Brain microvascular endothelial cell (primary cell): Measurements from ENCODE around the gene CORO1C.

Source experiments
- DNase-seq: peaks from one replicate; pipeline ENCODE4 v3.0.0-alpha.2; 2020
- H3K27ac ChIP-seq: fragments of 250-450 bp; sonication (Bioruptor Pico); 2 replicates; pipeline ENCODE4 v1.5.1; 2020; ENCODE audit warnings: mild to moderate bottlenecking, moderate library complexity
- H3K27me3 ChIP-seq: fragments of 250-450 bp; sonication (Bioruptor Pico); replicated peaks from 2 replicates; pipeline ENCODE4 v1.5.1; 2020; ENCODE audit warnings: mild to moderate bottlenecking
- H3K36me3 ChIP-seq: fragments of 250-450 bp; sonication (Bioruptor Pico); replicated peaks from 2 replicates; pipeline ENCODE4 v1.5.1; 2020; ENCODE audit warnings: mild to moderate bottlenecking
- H3K4me3 ChIP-seq: 2 replicates; pipeline ENCODE4 v1.5.1; 2011; ENCODE audit warnings: low read depth, mild to moderate bottlenecking, control low read depth, low read length, moderate library complexity
- in situ Hi-C: cut with HindIII; loops from 2 replicates; pipeline ENCODE4 v1.10.0; 2017; ENCODE audit warnings: low sequenced_read_pairs, low pct_ligation_motif_present
- TF ChIP-seq, protein P1 (sequence below): IDR thresholded peaks from 2 replicates; pipeline ENCODE4 v1.5.1; 2011; ENCODE audit warnings: low read depth, mild to moderate bottlenecking, moderate library complexity, low read length, control low read depth, inconsistent platforms; ENCODE audit errors: missing control alignments

The CORO1C gene

DNA sequence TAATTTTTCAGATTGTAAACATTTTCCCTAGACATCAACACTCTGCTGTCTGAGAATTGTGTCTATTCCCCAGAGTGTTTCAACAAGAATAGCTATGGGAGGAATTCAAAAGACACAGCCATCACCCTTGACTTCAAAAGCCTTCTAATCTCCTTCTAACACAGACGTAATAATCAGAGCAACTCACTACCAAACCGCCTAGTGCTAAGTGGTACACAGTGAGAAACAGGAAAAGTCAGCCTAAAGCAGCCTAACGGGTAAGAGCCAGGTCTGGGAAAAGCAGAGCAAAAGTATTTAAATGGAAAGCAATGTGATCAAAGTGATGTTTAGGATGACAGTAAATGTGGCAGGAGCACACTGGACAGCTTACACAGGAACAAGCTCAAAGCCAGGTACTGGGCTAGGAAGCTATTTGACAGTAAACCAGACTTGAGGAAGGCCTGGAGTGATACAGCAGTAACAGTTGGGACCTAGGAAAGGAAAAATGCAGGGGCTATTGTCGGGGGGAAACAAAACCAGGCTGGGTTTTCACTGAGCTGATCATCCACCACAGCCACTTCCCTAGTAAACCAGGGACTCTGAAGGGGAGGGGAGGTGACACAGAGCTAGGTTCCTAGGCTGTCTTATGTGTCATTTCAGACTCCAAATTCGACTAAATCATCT, 29.4 kb downstream of the CORO1C start:
- no peaks in the 10 kb centered on the region for H3K27me3 ChIP-seq
- TF ChIP-seq, protein P1, sequence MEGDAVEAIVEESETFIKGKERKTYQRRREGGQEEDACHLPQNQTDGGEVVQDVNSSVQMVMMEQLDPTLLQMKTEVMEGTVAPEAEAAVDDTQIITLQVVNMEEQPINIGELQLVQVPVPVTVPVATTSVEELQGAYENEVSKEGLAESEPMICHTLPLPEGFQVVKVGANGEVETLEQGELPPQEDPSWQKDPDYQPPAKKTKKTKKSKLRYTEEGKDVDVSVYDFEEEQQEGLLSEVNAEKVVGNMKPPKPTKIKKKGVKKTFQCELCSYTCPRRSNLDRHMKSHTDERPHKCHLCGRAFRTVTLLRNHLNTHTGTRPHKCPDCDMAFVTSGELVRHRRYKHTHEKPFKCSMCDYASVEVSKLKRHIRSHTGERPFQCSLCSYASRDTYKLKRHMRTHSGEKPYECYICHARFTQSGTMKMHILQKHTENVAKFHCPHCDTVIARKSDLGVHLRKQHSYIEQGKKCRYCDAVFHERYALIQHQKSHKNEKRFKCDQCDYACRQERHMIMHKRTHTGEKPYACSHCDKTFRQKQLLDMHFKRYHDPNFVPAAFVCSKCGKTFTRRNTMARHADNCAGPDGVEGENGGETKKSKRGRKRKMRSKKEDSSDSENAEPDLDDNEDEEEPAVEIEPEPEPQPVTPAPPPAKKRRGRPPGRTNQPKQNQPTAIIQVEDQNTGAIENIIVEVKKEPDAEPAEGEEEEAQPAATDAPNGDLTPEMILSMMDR: no peak
- peak overlapping the region; percentile 76 for H3K27ac ChIP-seq
- peaks cover 40% of the 10 kb centered on the region for H3K36me3 ChIP-seq
- H3K4me3 ChIP-seq: no peak overlapping the region
- DNase-seq: peak; percentile 67
- in situ Hi-C loops: no loop called here

DNA sequence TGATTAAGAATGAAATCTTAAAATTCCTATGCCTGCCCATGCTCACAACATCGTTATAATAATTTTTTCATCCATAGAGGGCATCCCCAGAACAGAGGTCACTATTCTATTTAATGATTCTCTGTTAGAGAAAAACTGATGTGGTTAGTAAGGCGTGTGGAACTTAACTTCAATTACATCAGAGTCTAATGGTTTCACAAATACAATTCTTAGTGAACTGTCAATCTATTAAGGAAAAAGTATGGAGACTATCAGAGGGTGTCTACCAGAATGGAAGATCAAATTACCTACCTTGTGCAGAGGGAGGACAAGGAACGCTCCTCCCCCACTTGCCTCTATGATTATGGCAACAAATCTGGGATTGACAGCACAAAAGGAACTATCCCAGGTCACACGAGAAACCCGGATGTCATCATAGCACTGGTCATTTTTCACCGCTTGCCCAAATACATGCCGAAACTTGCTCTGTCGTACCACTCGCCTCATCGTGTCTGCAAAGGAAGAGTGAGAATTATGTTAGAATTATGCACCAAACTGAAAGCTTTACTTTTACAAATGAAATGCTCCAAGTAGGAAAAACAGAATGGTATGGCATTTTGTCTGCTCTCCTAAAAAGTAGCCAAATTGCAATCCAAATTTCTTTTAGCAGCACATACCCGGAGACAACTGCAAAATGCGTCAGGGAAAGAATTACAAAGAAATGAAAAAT, 30.3 kb downstream of the CORO1C start:
- no peaks in the 10 kb centered on the region for H3K27me3 ChIP-seq
- TF ChIP-seq, protein P1: no peak
- H3K27ac ChIP-seq: peak overlapping the region; percentile 76
- H3K4me3 ChIP-seq: no peak overlapping the region
- in situ Hi-C loops: no loop called here
- DNase-seq: no peak
- H3K36me3 ChIP-seq: peaks cover 40% of the 10 kb centered on the region

DNA sequence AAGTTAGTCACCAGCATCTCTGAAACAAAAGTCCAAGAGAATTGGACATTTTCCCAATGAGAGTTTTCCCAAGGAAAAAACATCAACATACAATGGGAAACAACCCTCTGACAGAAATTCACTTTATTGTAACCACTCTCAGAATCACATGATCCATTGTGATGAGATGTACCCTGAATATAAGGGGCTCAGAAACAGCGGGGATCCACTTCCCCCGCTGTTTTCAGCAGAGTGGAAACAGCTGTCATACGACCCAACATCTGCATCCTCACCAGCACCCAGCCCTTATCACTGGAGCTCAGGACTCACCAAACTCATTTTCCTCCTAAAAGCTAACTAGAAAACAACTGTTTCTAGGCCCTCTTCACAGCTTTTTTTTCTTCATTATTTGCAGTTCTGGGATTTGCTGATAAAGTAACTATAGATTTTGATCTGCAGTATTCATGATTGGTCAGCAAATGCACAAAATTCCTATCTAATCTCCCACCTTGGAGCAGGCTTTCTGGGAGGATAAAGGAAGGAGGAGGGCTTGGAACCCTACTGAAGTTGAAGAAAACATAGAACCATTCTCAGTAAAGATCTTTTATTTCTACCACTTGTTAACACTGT, 31.3 kb downstream of the CORO1C start:
- in situ Hi-C loops: no loop called here
- H3K27me3 ChIP-seq: no peaks in the 10 kb centered on the region
- TF ChIP-seq, protein P1: no peak
- H3K36me3 ChIP-seq: peaks cover 44% of the 10 kb centered on the region
- H3K4me3 ChIP-seq: no peak overlapping the region
- peak overlapping the region; percentile 25 for H3K27ac ChIP-seq
- DNase-seq: no peak

DNA sequence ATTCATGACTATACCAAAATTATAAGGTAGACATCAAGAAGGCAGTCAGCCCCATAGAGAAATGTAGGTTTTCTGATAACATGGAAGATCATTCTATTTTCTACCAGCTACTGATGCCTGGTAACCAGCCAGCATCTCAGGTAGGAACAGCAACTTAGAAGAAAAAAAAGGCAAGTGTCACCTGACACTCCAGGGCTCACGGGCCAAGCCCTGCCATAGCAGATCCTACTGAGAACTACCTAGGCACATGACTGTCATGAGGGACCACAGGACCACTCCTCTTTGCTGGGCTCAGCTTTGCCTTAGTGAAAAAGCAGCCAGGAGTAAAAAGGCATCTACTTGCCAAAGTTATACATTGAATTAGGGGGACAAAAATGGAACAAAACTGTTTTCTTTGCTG, 33.4 kb downstream of the CORO1C start:
- Histone ChIP-seq H3K36me3 (peaks cover 40% of the 10 kb centered on the region), H3K27me3 (no peaks in the 10 kb centered on the region), H3K4me3 (no peak overlapping the region), H3K27ac (no peak overlapping the region)
- no peak for DNase-seq
- in situ Hi-C loops: no loop called here
- TF ChIP-seq, protein P1: no peak

DNA sequence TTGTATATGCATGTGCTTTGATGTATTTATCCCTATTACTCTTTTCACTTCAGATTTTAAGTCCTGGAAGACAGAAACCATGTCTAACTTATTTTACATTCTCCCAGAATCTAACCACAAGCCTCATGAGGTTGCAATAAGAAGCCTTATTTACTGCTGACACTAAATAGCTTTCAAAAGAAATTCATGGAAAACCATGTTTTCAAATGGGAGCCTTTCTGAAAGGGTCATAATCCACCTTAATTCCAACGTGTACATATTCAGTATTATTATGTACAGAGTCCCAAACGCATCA, 34.4 kb downstream of the CORO1C start:
- TF ChIP-seq, protein P1: no peak
- Histone ChIP-seq H3K27me3 (no peaks in the 10 kb centered on the region), H3K36me3 (peaks cover 39% of the 10 kb centered on the region), H3K4me3 (no peak overlapping the region), H3K27ac (peak overlapping the region; percentile 95)
- in situ Hi-C loops: no loop called here
- DNase-seq: no peak
